Progenitor cell of endocrine pancreas (in vitro differentiated cells): Measurements from ENCODE around the gene ZFAND3. TPM values are rescaled to one million over a fixed set of nuclear protein-coding genes. Genes with fewer than 3 reads are reported as not detected.

ENCODE experiments used
- DNase-seq: peaks from one replicate; pipeline ENCODE4 v3.0.0; 2021; ENCODE audit warnings: low spot score; ENCODE audit not compliant: unreplicated experiment
- H3K27ac Mint-ChIP-seq: 2 replicates; pipeline ENCODE4 v1.8.0; 2021; ENCODE audit warnings: mild to moderate bottlenecking, moderate library complexity, mixed read lengths
- H3K27me3 Mint-ChIP-seq: 2 replicates; pipeline ENCODE4 v1.8.0; 2021; ENCODE audit warnings: mixed read lengths
- H3K36me3 Mint-ChIP-seq: 2 replicates; pipeline ENCODE4 v1.8.0; 2022; ENCODE audit warnings: mixed read lengths; ENCODE audit not compliant: insufficient read depth
- H3K4me1 Mint-ChIP-seq: 2 replicates; pipeline ENCODE4 v1.8.0; 2021; ENCODE audit warnings: low read depth, mixed read lengths
- H3K4me3 Mint-ChIP-seq: 2 replicates; pipeline ENCODE4 v1.8.0; 2021; ENCODE audit warnings: low read depth, mild to moderate bottlenecking, moderate library complexity, mixed read lengths
- H3K9me3 Mint-ChIP-seq: 2 replicates; pipeline ENCODE4 v1.8.0; 2021; ENCODE audit warnings: low read depth, mixed read lengths
- total RNA-seq: library from RNA; stranded (reverse); gene quantifications from 2 replicates; pipeline ENCODE4 v1.2.1, GENCODE V29; 2021
- TF ChIP-seq, protein P1 (sequence below): fragments of 200-600 bp; sonication (generic); IDR thresholded peaks from one replicate; pipeline ENCODE4 v1.5.0; 2021; ENCODE audit warnings: antibody characterized with exemption, mild to moderate bottlenecking; ENCODE audit not compliant: unreplicated experiment

The ZFAND3 gene
- total RNA-seq, 1 donor from 2014 or later: 102 TPM

DNA sequence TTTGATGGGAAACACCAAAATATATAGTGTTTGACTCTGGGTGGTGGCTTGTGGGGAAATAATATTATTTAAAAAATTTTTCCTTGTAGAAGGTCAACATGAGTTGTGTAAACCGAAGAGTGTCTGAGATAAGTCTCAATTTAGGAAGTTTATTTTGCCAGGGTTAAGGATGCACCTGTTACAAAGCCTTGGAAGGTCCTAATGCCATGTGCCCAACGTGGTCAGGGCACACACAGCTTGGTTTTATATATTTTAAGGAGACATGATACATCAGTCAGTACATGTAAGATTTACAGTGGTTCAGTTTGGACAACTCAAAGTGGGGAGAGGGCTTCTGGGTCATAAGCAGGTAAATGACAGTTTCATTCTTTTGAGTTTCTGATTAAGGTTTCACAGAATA lies 162.1 kb downstream of the ZFAND3 start:
- no peaks in the 10 kb centered on the region for H3K9me3 Mint-ChIP-seq
- TF ChIP-seq, protein P1, sequence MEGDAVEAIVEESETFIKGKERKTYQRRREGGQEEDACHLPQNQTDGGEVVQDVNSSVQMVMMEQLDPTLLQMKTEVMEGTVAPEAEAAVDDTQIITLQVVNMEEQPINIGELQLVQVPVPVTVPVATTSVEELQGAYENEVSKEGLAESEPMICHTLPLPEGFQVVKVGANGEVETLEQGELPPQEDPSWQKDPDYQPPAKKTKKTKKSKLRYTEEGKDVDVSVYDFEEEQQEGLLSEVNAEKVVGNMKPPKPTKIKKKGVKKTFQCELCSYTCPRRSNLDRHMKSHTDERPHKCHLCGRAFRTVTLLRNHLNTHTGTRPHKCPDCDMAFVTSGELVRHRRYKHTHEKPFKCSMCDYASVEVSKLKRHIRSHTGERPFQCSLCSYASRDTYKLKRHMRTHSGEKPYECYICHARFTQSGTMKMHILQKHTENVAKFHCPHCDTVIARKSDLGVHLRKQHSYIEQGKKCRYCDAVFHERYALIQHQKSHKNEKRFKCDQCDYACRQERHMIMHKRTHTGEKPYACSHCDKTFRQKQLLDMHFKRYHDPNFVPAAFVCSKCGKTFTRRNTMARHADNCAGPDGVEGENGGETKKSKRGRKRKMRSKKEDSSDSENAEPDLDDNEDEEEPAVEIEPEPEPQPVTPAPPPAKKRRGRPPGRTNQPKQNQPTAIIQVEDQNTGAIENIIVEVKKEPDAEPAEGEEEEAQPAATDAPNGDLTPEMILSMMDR: no peak
- DNase-seq: no peak
- no peaks in the 10 kb centered on the region for H3K27me3 Mint-ChIP-seq
- H3K4me1 Mint-ChIP-seq: peaks cover 33% of the 10 kb centered on the region
- no peak overlapping the region for H3K27ac Mint-ChIP-seq
- no peaks in the 10 kb centered on the region for H3K36me3 Mint-ChIP-seq
- H3K4me3 Mint-ChIP-seq: no peak overlapping the region

DNA sequence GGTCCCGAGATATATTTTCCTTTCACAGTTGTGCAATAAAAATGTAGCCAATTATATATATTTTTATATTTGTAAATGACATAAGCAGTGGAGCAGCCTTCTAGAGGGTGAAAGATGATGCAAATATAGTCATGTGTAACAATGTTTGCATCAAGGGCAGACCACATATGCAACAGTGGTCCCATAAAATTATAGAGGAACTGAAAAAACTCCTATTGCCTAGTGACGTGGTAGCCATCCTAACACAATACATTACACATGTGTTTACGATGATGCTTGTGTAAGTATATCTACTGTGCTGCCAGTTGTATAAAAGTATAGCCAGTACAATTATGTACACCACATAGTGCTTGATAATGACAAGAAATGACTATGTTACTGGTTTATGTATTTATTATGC lies 162.8 kb downstream of the ZFAND3 start:
- Mint-ChIP-seq H3K27me3 (no peaks in the 10 kb centered on the region), H3K27ac (no peak overlapping the region), H3K4me3 (no peak overlapping the region), H3K36me3 (no peaks in the 10 kb centered on the region), H3K9me3 (no peaks in the 10 kb centered on the region), H3K4me1 (peaks cover 40% of the 10 kb centered on the region)
- no peak for DNase-seq
- TF ChIP-seq, protein P1: no peak

DNA sequence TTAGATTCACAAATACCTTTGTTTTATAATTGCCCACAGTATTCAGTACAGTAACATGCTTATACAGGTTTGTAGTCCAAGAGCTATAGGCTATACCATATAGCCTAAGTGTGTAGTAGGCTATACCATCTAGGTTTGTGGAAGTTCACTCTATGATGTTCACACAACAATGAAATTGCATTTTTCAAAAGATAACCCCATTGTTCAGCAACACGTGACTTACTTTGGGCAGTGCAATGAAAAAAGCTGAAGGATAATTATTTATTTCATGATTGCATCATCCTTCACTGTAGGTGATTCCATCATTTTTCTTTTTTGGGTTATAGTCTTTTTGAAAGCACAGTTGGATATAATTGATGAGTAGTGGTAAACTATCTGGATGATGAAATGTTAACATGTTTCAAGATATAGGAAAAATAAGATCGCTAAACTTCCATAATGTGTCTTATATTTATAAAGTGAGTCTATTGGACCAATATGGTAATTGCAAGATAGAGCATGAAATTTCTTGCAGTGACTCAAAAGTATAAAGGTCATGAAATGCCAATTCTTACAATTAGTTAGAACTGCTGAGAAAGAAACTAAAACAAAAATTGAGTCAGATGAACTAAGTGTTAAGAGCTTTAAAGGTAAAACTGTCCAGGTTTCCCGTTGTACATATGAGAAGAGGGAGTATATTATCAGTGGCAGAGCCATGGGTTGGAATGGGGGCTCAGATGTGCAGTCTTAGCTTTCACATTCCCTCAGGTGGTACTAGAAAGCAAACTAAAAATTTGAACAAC lies 164.4 kb downstream of the ZFAND3 start:
- Mint-ChIP-seq H3K27ac (no peak overlapping the region), H3K9me3 (no peaks in the 10 kb centered on the region), H3K4me3 (no peak overlapping the region), H3K27me3 (no peaks in the 10 kb centered on the region), H3K36me3 (no peaks in the 10 kb centered on the region), H3K4me1 (peaks cover 52% of the 10 kb centered on the region)
- TF ChIP-seq, protein P1: no peak
- no peak for DNase-seq

DNA sequence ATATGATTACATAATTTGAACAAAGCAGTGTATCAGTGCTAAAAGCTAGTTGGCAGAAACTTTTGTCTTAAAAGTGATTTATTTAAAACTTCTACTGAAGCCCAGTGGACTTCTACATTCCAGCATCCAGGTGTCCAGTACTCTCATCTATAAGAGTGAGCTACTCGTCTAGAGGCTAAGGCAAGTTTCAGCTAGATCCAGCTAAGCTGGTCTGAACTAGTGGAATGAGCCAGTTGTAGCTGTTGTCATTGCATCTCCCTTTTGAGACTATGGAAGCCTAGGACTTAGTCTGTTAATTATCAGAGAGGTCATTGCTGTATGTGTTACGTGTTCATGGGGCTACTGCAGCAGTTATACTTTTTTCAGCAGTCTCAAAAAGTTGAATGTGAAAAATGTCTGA lies 165.1 kb downstream of the ZFAND3 start:
- no peaks in the 10 kb centered on the region for H3K9me3 Mint-ChIP-seq
- TF ChIP-seq, protein P1: no peak
- peaks cover 47% of the 10 kb centered on the region for H3K4me1 Mint-ChIP-seq
- DNase-seq: no peak
- H3K27ac Mint-ChIP-seq: no peak overlapping the region
- H3K36me3 Mint-ChIP-seq: no peaks in the 10 kb centered on the region
- H3K4me3 Mint-ChIP-seq: no peak overlapping the region
- no peaks in the 10 kb centered on the region for H3K27me3 Mint-ChIP-seq

DNA sequence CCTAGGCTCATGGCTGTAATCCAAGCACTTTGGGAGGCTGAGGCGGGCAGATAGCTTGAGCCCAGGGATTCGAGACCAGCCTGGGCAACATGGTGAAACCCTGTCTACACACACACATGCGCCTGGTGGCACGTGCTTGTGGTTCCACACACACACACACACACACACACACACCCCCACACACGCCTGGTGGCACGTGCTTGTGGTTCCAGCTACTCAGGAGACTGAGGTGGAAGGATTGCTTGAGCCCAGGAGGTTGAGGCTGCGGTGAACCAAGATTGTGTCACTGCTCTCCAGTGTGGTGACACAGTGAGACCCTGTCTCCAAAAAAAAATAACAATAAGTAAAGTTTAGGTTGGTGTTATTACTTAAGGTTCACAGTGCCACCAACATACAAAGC lies 165.8 kb downstream of the ZFAND3 start:
- Mint-ChIP-seq H3K27me3 (no peaks in the 10 kb centered on the region), H3K27ac (no peak overlapping the region), H3K4me1 (peaks cover 41% of the 10 kb centered on the region), H3K4me3 (no peak overlapping the region), H3K36me3 (no peaks in the 10 kb centered on the region), H3K9me3 (no peaks in the 10 kb centered on the region)
- DNase-seq: no peak
- TF ChIP-seq, protein P1: no peak
